OCI-LY3 (cell line): Measurements from ENCODE around the gene TNFRSF4.

ENCODE experiments used
- H2AFZ ChIP-seq: fragments of 200-600, 300-600 bp; shearing (Covaris generic); 2 replicates; pipeline ENCODE4 v1.6.0; 2014; ENCODE audit warnings: antibody characterized with exemption, low read depth, low read length
- H3K27ac ChIP-seq: fragments of 200-600, 300-600 bp; sonication (generic); 2 replicates; pipeline ENCODE4 v1.5.1; 2014; ENCODE audit warnings: mild to moderate bottlenecking, low read length, moderate library complexity, mixed read lengths
- H3K27me3 ChIP-seq: fragments of 200-600, 300-600 bp; sonication (generic); 2 replicates; pipeline ENCODE4 v1.6.1; 2014; ENCODE audit warnings: low read depth, low read length, mixed read lengths
- H3K36me3 ChIP-seq: fragments of 200-600, 300-600 bp; sonication (generic); replicated peaks from 2 replicates; pipeline ENCODE3; 2014; ENCODE audit warnings: low read depth, low read length, mixed read lengths
- H3K4me1 ChIP-seq: fragments of 300-600, 200-600 bp; sonication (generic); 2 replicates; pipeline ENCODE4 v1.6.1; 2014; ENCODE audit warnings: low read length, mixed read lengths
- H3K4me2 ChIP-seq: fragments of 200-600, 300-600 bp; sonication (generic); 2 replicates; pipeline ENCODE4 v1.6.1; 2014; ENCODE audit warnings: low read length, mixed read lengths
- H3K4me3 ChIP-seq: fragments of 300-600, 200-600 bp; sonication (generic); 2 replicates; pipeline ENCODE4 v1.5.1; 2014; ENCODE audit warnings: antibody characterized with exemption, mild to moderate bottlenecking, low read length, moderate library complexity
- H3K79me2 ChIP-seq: fragments of 300-600, 200-600 bp; shearing (Covaris generic); 2 replicates; pipeline ENCODE4 v1.6.1; 2014; ENCODE audit warnings: mild to moderate bottlenecking, low read length, mixed read lengths
- H3K9ac ChIP-seq: fragments of 300-600, 200-600 bp; shearing (Covaris generic); 2 replicates; pipeline ENCODE4 v1.6.0; 2014; ENCODE audit warnings: mild to moderate bottlenecking, low read length, moderate library complexity
- H3K9me3 ChIP-seq: fragments of 200-600, 300-600 bp; shearing (Covaris generic); 2 replicates; pipeline ENCODE4 v1.6.1; 2014; ENCODE audit warnings: low read length, mixed read lengths; ENCODE audit not compliant: insufficient read depth
- H4K20me1 ChIP-seq: fragments of 200-600, 300-600 bp; sonication (generic); 2 replicates; pipeline ENCODE4 v1.6.1; 2016; ENCODE audit warnings: low read length, mixed read lengths; ENCODE audit not compliant: insufficient read depth
- CTCF ChIP-seq: fragments of 200-600, 300-600 bp; sonication (generic); IDR thresholded peaks from 2 replicates; pipeline ENCODE4 v1.5.1; 2014; ENCODE audit warnings: antibody characterized with exemption, low read length, low read depth
- EZH2phosphoT487 ChIP-seq: fragments of 200-600 bp; shearing (Covaris generic); IDR thresholded peaks from 2 replicates; pipeline ENCODE4 v1.6.1; 2018; ENCODE audit warnings: antibody characterized with exemption, mixed run types, low read depth

TNFRSF4 gene

GRCh38 chr1:1255611-1256010 is 41.7 kb upstream of the TNFRSF4 start:
- Histone ChIP-seq H3K4me3 (no peak overlapping the region), H3K36me3 (peaks cover 32% of the 10 kb centered on the region)
- no peak for TF ChIP-seq CTCF
- no peak for TF ChIP-seq EZH2phosphoT487

DNA sequence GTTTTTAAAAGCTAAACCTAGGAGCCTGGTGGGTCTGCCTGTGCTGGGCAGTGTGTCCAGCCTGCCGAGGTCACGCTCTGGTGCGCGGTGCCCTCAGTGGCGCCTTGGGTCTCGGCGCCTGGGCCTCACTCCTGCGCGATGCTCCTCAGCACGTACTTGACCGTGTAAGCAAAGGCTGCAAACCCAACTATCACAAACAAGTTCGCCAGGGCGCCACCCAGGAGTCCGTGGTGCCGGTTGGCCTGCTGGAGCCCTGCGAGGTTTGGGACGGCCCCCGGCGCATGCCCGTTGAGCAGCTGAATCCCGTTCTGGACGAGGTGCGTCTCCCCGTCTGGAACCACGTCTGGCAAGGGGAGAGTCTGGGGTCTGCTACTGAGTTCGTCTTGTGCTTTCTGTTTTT is 41.1 kb upstream of the TNFRSF4 start:
- Histone ChIP-seq H3K27ac (no peak overlapping the region), H3K4me3 (no peak overlapping the region), H3K9me3 (no peaks in the 10 kb centered on the region), H3K4me1 (peaks cover 12% of the 10 kb centered on the region), H3K27me3 (no peaks in the 10 kb centered on the region), H4K20me1 (peaks cover 12% of the 10 kb centered on the region), H3K79me2 (peaks cover 11% of the 10 kb centered on the region; the same call in 1 of the 2 replicates), H3K36me3 (peaks cover 31% of the 10 kb centered on the region), H2AFZ (no peak overlapping the region), H3K9ac (no peak overlapping the region), H3K4me2 (no peak overlapping the region)
- no peak for TF ChIP-seq CTCF
- TF ChIP-seq EZH2phosphoT487: no peak

More at GRCh38 chr1:1255611-1256010, 41.7 kb upstream of the TNFRSF4 start:
- H3K4me1 ChIP-seq: peaks cover 13% of the 10 kb centered on the region
- no peak overlapping the region for H2AFZ ChIP-seq
- H3K27ac ChIP-seq: no peak overlapping the region
- H3K9ac ChIP-seq: no peak overlapping the region
- H3K4me2 ChIP-seq: no peak overlapping the region
- peaks cover 11% of the 10 kb centered on the region; the same call in 1 of the 2 replicates for H3K79me2 ChIP-seq
- H4K20me1 ChIP-seq: peaks cover 11% of the 10 kb centered on the region
- no peaks in the 10 kb centered on the region for H3K27me3 ChIP-seq
- no peaks in the 10 kb centered on the region for H3K9me3 ChIP-seq

DNA sequence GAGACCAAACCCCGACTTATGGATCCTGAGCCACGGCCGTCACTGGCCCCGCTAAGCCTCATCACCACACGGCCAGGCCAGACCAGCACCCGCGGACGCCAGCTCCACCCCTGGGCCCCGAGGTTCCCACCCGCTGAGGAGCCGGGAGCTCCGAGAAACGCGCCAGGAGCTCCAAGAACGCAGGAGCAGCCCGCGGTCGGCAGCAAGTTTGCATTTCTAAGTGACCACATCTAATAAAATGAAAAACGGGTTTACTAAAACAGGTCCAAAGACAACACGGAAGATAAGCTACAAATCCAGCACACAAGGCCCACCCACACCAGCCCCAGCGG is 40.7 kb upstream of the TNFRSF4 start:
- H3K4me1 ChIP-seq: peaks cover 14% of the 10 kb centered on the region
- peaks cover 11% of the 10 kb centered on the region; the same call in 1 of the 2 replicates for H3K79me2 ChIP-seq
- no peak overlapping the region for H2AFZ ChIP-seq
- H3K27me3 ChIP-seq: no peaks in the 10 kb centered on the region
- H3K9ac ChIP-seq: no peak overlapping the region
- no peak overlapping the region for H3K27ac ChIP-seq
- TF ChIP-seq EZH2phosphoT487: no peak
- TF ChIP-seq CTCF: no peak
- no peak overlapping the region for H3K4me3 ChIP-seq
- H3K9me3 ChIP-seq: no peaks in the 10 kb centered on the region
- peaks cover 8% of the 10 kb centered on the region; the same call in 1 of the 2 replicates for H4K20me1 ChIP-seq
- no peak overlapping the region for H3K4me2 ChIP-seq
- H3K36me3 ChIP-seq: peaks cover 29% of the 10 kb centered on the region

- no peak overlapping the region for H2AFZ ChIP-seq
- peaks cover 9% of the 10 kb centered on the region; the same call in 1 of the 2 replicates for H3K79me2 ChIP-seq
- no peaks in the 10 kb centered on the region for H3K27me3 ChIP-seq
- peaks cover 27% of the 10 kb centered on the region for H3K36me3 ChIP-seq
- H3K27ac ChIP-seq: no peak overlapping the region
- peaks cover 16% of the 10 kb centered on the region for H3K4me1 ChIP-seq
- peaks cover 8% of the 10 kb centered on the region; the same call in 1 of the 2 replicates for H4K20me1 ChIP-seq
- H3K4me3 ChIP-seq: no peak overlapping the region
- TF ChIP-seq EZH2phosphoT487 (no peak), CTCF (no peak)
- H3K9ac ChIP-seq: no peak overlapping the region
- H3K4me2 ChIP-seq: no peak overlapping the region
- no peaks in the 10 kb centered on the region for H3K9me3 ChIP-seq
Measured at GRCh38 chr1:1253972-1254666, 40.2 kb upstream of the TNFRSF4 start.
